GM19193 (cell line): Measurements from ENCODE around the gene PTPRO.

ENCODE experiments used
- POLR2A ChIP-seq: IDR thresholded peaks from 4 replicates; pipeline ENCODE4 v1.6.1; 2011; ENCODE audit not compliant: insufficient read depth, insufficient read length; ENCODE audit errors: extremely low read depth

Gene PTPRO

DNA sequence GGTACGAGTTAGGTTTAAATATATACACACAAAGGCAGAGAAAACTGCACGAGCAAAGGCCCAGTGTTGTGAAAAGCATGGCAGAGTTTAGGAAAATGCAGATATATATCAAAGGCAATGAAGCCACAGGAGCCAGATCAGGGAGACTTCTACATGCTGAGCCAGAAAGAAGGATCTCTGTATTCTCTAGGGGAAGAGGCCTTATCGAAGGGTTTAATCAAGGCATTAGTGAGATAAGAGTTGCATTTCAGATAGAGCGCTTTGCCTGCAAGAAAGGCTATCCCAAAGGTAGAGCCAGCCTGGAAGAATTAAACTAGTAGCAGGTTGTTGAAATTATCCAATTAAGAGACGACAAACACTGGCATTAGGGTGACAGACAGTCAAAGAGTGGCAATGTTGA, 7.6 kb downstream of the PTPRO start:
- no peak for TF ChIP-seq POLR2A

DNA sequence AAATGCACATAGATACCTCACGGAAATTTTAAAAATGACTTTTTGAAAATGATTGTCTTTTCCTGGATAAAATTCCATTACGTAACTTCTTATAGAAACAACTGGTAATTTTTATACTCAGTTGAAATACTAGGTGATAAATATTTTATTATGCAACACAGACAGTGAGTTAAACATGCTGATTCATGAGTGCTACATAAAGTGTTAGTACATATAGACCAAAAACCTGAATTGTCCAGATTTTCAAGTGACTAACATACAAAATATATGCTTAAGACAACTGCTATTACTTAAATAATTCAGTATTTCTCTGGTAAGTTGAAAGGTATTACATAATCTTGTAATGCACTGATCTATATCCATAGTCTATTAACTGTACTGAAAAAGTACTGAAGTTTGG, 11.9 kb downstream of the PTPRO start:
- TF ChIP-seq POLR2A = no peak

DNA sequence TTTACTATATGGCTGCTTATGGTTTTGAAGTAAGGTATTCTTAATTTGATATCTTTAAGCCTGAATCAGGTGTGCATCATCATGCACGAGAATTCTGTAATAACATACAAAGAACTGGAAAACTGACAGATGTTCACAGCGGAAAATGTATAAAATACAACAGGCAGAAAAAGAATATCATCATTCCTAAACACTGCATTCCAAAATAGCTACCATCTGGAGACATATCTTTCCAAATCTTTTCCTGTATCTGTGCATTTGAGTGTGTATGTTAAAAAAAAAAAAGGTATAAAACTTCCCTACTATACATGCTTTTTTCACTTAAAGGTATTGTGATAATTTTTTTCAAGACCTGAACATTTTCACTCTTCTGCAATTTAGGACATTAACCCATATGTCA, 13.7 kb downstream of the PTPRO start:
- no peak for TF ChIP-seq POLR2A

DNA sequence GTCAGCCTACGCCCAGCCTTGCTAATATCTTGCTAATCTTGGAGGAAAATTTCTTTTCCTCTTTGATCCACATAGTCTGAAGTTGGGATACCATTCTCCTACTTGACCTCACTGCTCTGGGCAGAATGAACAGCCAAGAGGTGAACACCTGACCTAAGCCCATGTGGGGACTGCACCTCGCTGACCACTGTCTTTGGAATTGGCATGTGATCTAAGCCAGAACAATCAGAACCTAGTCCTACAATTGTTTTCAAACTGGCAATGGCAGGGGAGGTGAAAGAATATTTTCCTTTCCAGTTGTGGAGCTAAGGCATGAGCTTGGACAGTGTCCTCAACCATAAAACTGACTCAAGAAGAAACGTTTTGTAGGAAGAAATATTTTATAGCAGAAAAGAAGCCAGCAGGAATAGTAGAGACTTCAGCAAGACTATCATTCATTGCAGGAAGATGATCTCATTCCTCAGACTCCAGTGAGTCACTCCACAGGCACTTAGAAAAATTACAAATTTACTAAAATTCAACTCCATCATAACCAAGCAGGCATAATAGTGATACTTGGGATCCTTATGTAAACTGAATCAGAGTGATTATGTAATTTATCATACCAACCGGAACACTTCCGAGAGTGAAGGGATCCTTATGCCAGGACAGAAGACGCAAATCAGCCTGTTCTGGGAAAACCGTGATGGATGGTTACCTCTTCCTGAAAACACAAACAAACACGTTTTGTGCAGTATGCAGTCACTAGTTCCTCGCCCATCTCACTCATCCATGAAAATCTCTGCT, 14.7 kb downstream of the PTPRO start:
- TF ChIP-seq POLR2A = no peak

DNA sequence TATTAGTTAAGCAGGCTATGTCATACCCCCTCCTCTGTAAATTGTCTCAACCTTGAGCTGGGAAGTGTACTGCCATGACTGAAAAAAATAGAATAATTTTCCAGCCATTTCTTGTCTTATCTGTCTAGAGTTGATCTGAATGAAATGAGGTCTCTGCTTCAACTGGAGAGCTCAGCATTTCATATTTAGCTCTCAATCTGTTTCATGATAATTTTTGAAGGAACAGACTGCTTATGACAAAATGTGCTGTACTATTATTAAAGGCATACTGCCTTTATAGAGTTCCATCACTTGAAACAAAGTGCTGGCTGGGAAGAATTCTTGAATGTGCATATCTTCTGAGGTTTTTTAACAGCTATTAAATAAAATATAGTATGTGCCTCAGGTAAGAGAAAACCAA, 19.1 kb downstream of the PTPRO start:
- TF ChIP-seq POLR2A = no peak

DNA sequence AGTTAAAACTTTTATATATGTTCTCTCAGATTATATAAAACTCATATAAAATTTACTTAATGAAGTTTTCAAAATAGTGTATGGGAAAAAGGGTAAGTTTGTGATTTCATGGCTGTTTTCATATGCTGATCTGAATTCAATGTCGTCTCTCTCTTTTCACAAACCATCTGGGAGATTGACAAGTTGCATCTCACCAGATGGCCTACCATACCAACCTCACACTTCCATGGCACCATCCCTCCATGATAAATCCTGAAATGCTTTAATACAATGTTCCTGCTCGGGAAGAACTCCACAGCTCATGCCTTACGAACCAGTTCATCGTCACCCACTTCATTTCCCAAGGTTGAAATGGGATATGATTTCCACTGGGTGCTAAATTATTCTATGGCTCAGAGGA, 22.3 kb downstream of the PTPRO start:
- no peak for TF ChIP-seq POLR2A

DNA sequence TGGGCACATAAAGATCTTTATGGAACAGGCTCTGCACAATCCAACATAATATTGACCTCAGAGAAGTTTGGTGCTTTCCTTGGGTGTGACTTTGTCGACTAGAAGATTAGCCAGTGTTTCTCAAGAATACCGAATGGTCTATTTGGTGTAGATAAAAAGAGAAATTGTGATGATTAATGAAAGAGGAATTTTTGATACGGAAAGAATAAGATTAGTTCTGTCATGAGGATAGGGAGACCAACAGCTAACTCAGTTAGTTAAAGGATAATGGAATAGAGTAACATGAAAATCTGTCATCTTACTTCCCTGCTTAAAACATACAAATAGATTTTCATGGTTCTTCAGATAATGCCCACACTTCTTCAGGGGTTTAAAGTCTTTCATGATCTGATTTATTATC, 24.2 kb downstream of the PTPRO start:
- TF ChIP-seq POLR2A = no peak

DNA sequence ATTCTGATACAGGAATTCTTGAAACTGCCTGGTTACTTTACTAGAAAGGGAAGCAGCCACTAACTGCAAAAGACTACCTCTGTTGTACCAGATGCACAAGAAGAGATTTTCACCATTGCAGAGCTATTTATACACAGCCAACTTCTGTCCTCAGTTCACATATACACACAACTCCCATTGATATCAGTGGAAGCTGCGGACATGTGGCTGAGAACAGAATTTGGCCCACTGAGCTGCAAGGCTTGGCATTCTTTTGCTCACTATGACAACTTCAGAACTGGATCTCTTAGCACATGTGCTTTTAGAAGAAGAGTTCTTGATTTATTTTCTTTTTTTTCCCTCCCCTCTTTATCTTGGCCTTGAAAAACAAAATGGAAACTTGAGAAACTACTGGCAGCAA, 28.3 kb downstream of the PTPRO start:
- TF ChIP-seq POLR2A = no peak

DNA sequence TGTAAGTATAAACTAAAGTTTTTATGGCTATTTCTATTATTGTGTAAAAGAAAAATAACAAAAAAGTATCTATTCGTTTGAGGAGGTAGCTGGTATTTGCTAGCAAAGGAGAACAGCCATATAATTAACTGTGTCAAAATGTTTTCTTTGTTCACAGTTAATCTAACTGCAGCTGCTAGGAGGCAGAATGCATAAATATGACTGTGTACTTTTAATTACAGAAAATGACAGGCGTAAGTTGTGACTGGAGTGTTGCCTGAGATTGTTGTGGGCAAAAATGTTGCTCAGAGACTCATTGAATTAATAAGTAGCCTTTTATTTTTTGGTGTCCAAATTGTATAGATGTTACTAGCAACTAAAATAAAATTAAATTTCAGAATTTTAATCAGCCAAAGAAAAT, 33.5 kb downstream of the PTPRO start:
- TF ChIP-seq POLR2A = no peak

DNA sequence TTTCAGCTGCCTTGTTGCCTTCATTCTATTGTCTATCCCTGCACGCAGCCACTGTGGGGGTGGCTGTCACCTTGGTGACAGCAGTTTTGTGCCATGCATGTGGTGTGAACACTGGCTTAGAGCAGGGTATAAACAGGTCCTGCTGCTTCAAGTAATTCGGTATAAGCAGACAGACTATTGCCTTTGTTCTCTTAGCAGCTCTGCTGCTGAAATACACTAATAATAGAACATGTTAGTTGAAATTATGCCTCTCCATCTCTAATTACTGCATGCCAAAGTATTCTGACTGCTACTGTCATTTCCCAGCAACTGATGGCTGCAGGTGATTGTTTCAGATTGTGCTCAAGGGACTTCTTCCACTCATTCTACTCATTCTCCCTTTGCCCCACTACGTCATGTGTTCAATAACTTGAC, 34.6 kb downstream of the PTPRO start:
- no peak for TF ChIP-seq POLR2A

DNA sequence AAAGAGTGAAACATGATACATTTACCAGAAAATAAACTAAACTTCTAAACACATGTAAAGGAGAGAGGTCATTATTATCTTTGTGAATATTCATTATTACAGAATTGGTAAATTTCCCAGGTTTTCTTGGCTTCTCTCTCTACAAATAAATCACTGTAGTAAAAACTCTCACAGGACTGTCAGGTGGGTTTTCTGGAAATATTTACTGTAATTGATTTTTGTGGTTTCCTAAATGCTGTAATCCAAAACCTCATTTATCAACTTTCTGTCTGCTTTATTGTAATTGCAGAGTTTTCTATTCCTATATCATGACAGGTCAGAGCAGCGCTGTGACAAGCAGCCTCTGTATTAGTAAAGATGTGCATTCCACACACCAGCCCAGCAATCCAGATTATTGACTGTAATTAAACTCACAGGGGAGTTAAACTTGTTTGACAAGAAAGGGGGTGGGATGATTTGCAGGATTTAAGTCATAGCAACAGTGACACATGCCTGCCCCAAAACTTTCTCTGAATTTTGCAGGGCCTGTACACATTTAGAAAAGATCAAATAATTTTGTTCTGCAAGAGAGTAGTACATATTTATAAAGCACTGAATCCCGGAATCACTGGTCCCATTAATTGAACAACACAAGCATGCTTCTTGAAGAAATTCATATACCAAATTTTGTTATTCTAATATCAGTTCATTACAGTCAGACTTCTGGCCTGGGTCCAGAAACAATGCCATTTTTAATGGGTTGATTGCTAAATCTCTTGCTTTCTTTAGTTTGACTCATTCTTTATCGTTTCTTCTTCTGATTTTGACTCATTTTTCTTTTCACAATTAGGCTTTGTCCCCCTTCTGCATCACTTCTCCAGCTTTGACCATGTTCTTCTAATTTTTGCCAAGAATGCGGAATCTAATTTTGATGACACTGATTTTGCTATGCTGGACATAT, 42.2 kb downstream of the PTPRO start:
- TF ChIP-seq POLR2A = no peak

DNA sequence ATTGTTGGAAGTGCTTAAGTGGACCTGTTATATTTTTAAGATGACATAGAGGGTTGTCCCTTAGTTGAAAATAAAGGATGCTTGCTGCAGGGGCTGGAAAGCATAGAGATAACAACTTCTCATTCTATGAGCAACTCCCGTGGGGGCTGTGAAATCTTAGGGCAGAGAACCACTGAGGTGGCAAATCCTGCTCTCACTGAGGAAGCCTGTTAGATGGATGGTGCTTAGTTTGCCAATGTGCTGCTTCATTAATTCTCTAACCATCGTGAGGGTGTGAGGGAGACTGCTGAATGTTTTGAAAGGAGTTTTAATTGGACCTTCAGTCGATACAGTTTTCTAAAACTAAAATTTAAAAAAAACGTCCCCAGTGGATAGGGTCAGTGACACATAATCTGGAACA, 46.5 kb downstream of the PTPRO start:
- no peak for TF ChIP-seq POLR2A

DNA sequence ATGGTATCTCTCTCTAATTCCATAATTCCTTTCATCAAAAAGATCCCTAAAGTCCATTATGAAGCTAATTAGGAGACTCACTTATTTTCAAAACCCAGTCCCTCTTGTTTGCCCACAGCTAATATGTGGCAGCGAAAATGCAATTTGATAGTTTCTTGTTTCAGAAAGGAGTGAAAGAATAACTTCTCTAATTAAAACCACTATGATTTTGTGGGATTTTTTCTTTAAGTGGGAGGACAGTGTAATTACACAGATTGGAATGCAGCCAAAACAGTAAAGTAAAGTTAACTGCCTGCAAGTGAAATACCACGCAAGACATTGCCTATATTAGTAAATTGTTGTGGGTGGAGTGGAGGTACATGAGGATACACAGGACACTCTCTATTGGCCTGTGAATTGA, 50.0 kb downstream of the PTPRO start:
- TF ChIP-seq POLR2A = no peak

DNA sequence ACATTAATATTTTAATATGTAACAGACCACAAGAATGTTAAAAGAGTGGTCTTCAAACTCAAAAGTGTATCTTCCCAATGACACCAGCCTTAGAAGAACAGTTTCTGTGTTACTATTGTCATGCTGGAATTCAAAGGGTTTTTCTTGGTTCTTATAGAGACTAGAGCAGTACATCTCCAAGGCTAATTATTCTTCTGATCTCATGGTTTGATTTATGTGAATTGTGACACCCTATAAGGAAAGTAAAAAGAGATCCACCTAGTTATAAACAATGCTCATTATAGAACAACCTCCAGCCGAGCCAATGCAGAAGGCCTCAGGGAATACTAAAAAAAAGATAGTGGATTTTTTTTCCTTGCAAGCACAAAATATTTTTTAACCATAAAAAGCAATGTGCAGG, 65.5 kb downstream of the PTPRO start:
- no peak for TF ChIP-seq POLR2A

DNA sequence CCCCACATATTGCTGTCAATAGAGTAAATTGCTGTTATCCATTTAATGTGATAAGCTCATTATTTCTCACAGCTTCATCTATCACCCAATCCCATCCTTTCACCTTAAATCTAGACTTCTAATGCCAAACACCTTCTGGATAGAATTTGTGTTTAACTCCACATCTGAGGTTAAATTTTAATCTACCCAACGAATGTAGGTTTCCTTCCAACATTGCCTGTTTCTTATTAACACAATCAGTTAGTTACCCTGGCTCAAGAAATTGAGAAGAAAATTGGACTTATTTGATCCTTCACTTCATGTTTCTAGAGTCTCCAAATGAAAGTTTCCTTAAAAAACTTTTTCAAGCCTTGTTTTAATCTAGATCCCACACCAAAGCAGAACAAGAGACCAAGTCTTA, 67.3 kb downstream of the PTPRO start:
- no peak for TF ChIP-seq POLR2A

DNA sequence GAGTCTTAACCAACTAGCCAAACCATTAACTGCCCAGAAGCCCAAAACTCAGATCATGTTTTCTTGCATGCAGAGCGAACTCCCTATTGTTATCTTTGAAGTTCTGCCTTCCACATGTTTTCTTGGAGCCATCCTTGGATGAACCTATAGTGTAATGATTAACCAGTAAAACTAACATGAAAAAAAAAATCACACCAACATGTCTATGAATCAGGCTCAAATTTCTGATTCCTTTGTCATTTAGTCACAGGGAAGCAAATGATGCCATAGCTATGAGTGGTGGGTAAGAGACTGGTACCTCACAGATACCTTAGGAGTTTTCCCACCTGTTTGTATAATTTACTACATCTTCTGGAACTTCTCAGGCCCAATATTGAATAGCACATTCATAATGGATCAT, 70.7 kb downstream of the PTPRO start:
- no peak for TF ChIP-seq POLR2A
